Adrenal gland (tissue), 12 donors: ENCODE data around the gene CAMK1G. TPM values are rescaled to one million over a fixed set of nuclear protein-coding genes. Genes with fewer than 3 reads are reported as not detected.

Experiments used
- DNase-seq, 7 donors: peaks; one replicate each; pipeline ENCODE4 v3.0.0-alpha.2; 2019 to 2020
- H3K27ac ChIP-seq, 5 donors: fragments of 200-600 bp; sonication (generic) in 4 of 5; 1 replicate in 3 of 5; 2 replicates in 2 of 5; pipeline versions ENCODE4 v1.5.1 to v1.8.0; 2016 to 2020; ENCODE audit warnings: mild to moderate bottlenecking in 1 of 5
- H3K27me3 ChIP-seq: fragments of 200-600 bp; 2 replicates; pipeline ENCODE4 v1.8.0; 2021
- H3K36me3 ChIP-seq, 2 donors: fragments of 200-600 bp; replicated peaks in 1 of 2; 1 replicate in 1 of 2; 2 replicates in 1 of 2; pipeline versions ENCODE4 v1.5.1 to v1.8.0; 2018 to 2022
- H3K4me1 ChIP-seq, 2 donors: fragments of 200-600 bp; replicated peaks in 1 of 2; 1 replicate in 1 of 2; 2 replicates in 1 of 2; pipeline versions ENCODE4 v1.5.1 to v1.8.0; 2018 to 2021
- H3K4me3 ChIP-seq, 4 donors: fragments of 200-600 bp; sonication (generic) in 3 of 4; one replicate each; pipeline ENCODE4 v1.5.1; 2016 to 2018
- H3K9me3 ChIP-seq, 3 donors: fragments of 200-600 bp; sonication (generic) in 1 of 3; replicated peaks in 1 of 3; 1 replicate in 2 of 3; 2 replicates in 1 of 3; pipeline versions ENCODE4 v1.5.1 to v1.8.0; 2016 to 2021
- CTCF ChIP-seq, 6 experiments: fragments of 450-650 bp in 4 of 6; fragments of 200-600 bp in 2 of 6; sonication (generic) in 1 of 6; IDR thresholded peaks; 1 replicate in 5 of 6; 2 replicates in 1 of 6; pipeline versions ENCODE4 v1.5.1 to v1.8.0; 2016 to 2021; ENCODE audit warnings: antibody characterized with exemption in 6 of 6, mild to moderate bottlenecking in 2 of 6, moderate library complexity in 1 of 6
- POLR2A ChIP-seq, 2 donors: fragments of 450-650 bp; IDR thresholded peaks; one replicate each; pipeline ENCODE4 v1.6.1; 2017; ENCODE audit warnings: antibody characterized with exemption in 2 of 2, mild to moderate bottlenecking in 2 of 2, moderate library complexity in 1 of 2
- WGBS, 4 donors: extraction: QIAGEN DNeasy Blood & Tissue Kit in 2 of 4; methylation state at CpG; one replicate each; pipeline versions ENCODE4 v1.1.5 to v1.1.7; 2013 to 2017; 5-methylcytosine and 5-hydroxymethylcytosine counted together
- intact Hi-C, 2 donors: fragments of 100-400 bp; cut with DNase I; formaldehyde crosslinking; loops; one replicate each; pipeline versions ENCODE4 v1.14.1 to v1.15.0; 2022 to 2023
- polyA plus RNA-seq, 3 donors: library from polyadenylated mRNA; stranded (reverse); fragments of 200-250 nt in 2 of 3; fragments of 350-450 nt in 1 of 3; fragmentation: Illumina TruSeq in 1 of 3; extraction: RNeasy Lipid Tissue Mini Kit (QIAGEN cat#74804) in 1 of 3; gene quantifications; one replicate each; pipeline ENCODE4 v1.2.3, GENCODE V29; 2013 to 2014
- total RNA-seq, 9 donors: library from RNA; depleted of rRNA in 4 of 9; stranded (reverse); fragments of >200 nt in 4 of 9; fragments of 120-200 nt in 1 of 9; fragmentation: NEBNext Ultra II Directional in 1 of 9; extraction: Animal tissue kit (Norgen Biotek cat#: 25700) in 1 of 9; gene quantifications; one replicate each; pipeline versions ENCODE4 v1.1.0 to v1.2.4, GENCODE V29; 2013 to 2023
- donor health status: healthy with polysubstance abuse.
- donor health status: Bipolar disorder and iron deficiency.
- donor health status: DM: yes; HTN: yes; CAD: no.
- donor health status: DM: no; HTN: no; CAD: no.
- donor health status: DM: no; HTN: no; CAD: no.
- donor health status: DM: yes; HTN: yes; CAD: no.

Gene CAMK1G
- total and polyA plus RNA-seq, 12 donors = 0.57 to 8.4 (median 2.3) TPM

DNA sequence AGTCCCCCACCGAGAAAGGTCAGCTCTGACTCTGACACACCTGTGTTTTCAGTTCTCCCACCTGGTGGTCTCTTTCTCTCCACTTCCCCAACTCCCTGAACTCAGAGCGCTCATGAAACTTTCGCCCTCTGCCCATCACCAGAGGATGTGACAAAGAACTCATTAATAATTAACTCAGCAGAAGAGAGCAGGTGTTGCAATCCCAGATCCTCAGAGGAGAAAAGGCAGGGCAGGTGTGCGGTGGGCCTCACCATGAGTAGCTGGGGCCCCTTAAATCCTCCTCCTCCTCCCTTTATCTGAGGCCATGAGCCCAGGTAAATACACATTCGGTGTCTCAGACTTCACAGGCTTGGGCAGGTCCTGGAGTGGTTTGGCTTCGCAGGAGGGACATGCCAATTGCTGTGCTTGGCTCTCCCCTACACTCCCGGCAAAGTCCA is 70.4 kb downstream of the CAMK1G start:
- no peak for DNase-seq
- no peaks in the 10 kb centered on the region for H3K27me3 ChIP-seq
- intact Hi-C loops = no loop called here
- H3K9me3 ChIP-seq = no peaks in the 10 kb centered on the region
- H3K4me3 ChIP-seq = no peak overlapping the region
- WGBS, 4 donors = 94 to 97% (median 95%) methylated on average over 7 of the region's 7 CpGs
- TF ChIP-seq POLR2A (IDR thresholded peaks at IDR 0.05) (no peak), CTCF (IDR thresholded peaks at IDR 0.05) (no peak)
- H3K4me1 ChIP-seq = peaks cover 26 to 27% of the 10 kb centered on the region in 2 donors
- H3K27ac ChIP-seq = no peak overlapping the region
- no peaks in the 10 kb centered on the region for H3K36me3 ChIP-seq

- TF ChIP-seq POLR2A (IDR thresholded peaks at IDR 0.05) (no peak), CTCF (IDR thresholded peaks at IDR 0.05) (no peak)
- intact Hi-C loops = no loop called here
- WGBS, 4 donors = 71 to 86% (median 78%) methylated on average over 9 of the region's 9 CpGs
- H3K4me3 ChIP-seq = no peak overlapping the region
- peaks cover 20 to 23% of the 10 kb centered on the region in 2 donors for H3K4me1 ChIP-seq
- H3K27ac ChIP-seq = no peak overlapping the region
- no peaks in the 10 kb centered on the region for H3K9me3 ChIP-seq
- no peaks in the 10 kb centered on the region for H3K36me3 ChIP-seq
- H3K27me3 ChIP-seq = no peaks in the 10 kb centered on the region
- peak in 2 of 7 donors; percentile 27 to 50 for DNase-seq
These were observed 72.1 kb downstream of the CAMK1G start for GRCh38 chr1:209655411-209656231.

- peak in 1 of 7 donors; percentile 48 for DNase-seq
- Histone ChIP-seq H3K36me3 (no peaks in the 10 kb centered on the region), H3K4me1 (peaks cover 10 to 21% of the 10 kb centered on the region in 2 donors), H3K4me3 (no peak overlapping the region), H3K27ac (no peak overlapping the region), H3K9me3 (no peaks in the 10 kb centered on the region), H3K27me3 (no peaks in the 10 kb centered on the region)
- intact Hi-C loops = no loop called here
- 69 to 87% (median 84%) methylated on average over 9 of the region's 9 CpGs for WGBS, 4 donors
- TF ChIP-seq CTCF (IDR thresholded peaks at IDR 0.05) (no peak), POLR2A (IDR thresholded peaks at IDR 0.05) (no peak)
These were observed 73.8 kb downstream of the CAMK1G start for GRCh38 chr1:209657140-209657879.

- Histone ChIP-seq H3K36me3 (no peaks in the 10 kb centered on the region), H3K9me3 (no peaks in the 10 kb centered on the region), H3K4me3 (no peak overlapping the region), H3K27me3 (no peaks in the 10 kb centered on the region), H3K4me1 (peaks cover 10 to 22% of the 10 kb centered on the region in 2 donors), H3K27ac (no peak overlapping the region)
- WGBS, 4 donors = 56 to 95% (median 76%) methylated on average over 5 of the region's 5 CpGs
- TF ChIP-seq CTCF (IDR thresholded peaks at IDR 0.05) (no peak), POLR2A (IDR thresholded peaks at IDR 0.05) (no peak)
- no peak for DNase-seq
- intact Hi-C loops = no loop called here
These were observed 74.4 kb downstream of the CAMK1G start for GRCh38 chr1:209657918-209658317.
